GM12878 (cell line): ENCODE measurements around the gene C10orf71. TPM values are rescaled to one million over a fixed set of nuclear protein-coding genes. Genes with fewer than 3 reads are reported as not detected.

Experiments used
- ATAC-seq: fragments of 200-7000 bp; cut with Tn5 transposase; 3 replicates; pipeline ENCODE4 v1.9.1; 2020; ENCODE audit warnings: mild to moderate bottlenecking, moderate library complexity
- BruUV-seq: library from RNA; stranded (reverse); fragments of 400-500 nt; replicated peaks from 2 replicates; lab custom pipeline; 2021; lab: Mats Ljungman, UMichigan
- CTCF ChIA-PET: fragments of 300-600 bp; sonication (Branson Sonifier 250); formaldehyde crosslinking; extraction: SDS; loops from one replicate; lab custom pipeline; 2021; ENCODE audit warnings: inconsistent platforms; lab: Yijun Ruan, JAX
- POLR2A ChIA-PET: fragments of 350-600 bp; formaldehyde crosslinking; extraction: SDS; loops from one replicate; lab custom pipeline; 2021; ENCODE audit warnings: inconsistent platforms; lab: Charles Lee
- RAD21 ChIA-PET: fragments of 300-600 bp; sonication (Branson Sonifier 250); formaldehyde crosslinking; loops from one replicate; lab custom pipeline; 2023; ENCODE audit warnings: antibody characterized with exemption; ENCODE audit not compliant: unreplicated experiment; lab: Charles Lee
- SMC1A ChIA-PET: fragments of 300-600 bp; sonication (Branson Sonifier 250); formaldehyde crosslinking; loops from one replicate; lab custom pipeline; 2023; ENCODE audit not compliant: unreplicated experiment, uncharacterized antibody; lab: Charles Lee
- DNase-seq: peaks from one replicate; pipeline ENCODE4 v3.0.0-alpha.2; 2011; ENCODE audit warnings: low read depth, low spot score
- FAIRE-seq: peaks from 3 replicates; lab custom pipeline; 2011; peaks lifted over from hg19 to GRCh38; lab: Jason Lieb, UNC
- H2AFZ ChIP-seq: 2 replicates; pipeline ENCODE4 v1.6.0; 2011; ENCODE audit warnings: low read depth, low read length, control low read depth; ENCODE audit not compliant: control insufficient read depth
- H3K27ac ChIP-seq: 2 replicates; pipeline ENCODE4 v1.5.1; 2011; ENCODE audit warnings: control low read depth; ENCODE audit not compliant: control insufficient read depth, insufficient read depth
- H3K27me3 ChIP-seq, 2 experiments: replicated peaks in 1 of 2; 2 replicates each; pipeline versions ENCODE4 v1.6.0 to v1.6.1; 2011; ENCODE audit warnings: low read length in 1 of 2; ENCODE audit not compliant: control insufficient read depth in 2 of 2, insufficient read depth in 2 of 2
- H3K36me3 ChIP-seq, 2 experiments: 2 replicates each; pipeline ENCODE4 v1.5.1; 2011; ENCODE audit warnings: low read length in 1 of 2; ENCODE audit not compliant: control insufficient read depth in 2 of 2, insufficient read depth in 2 of 2
- H3K4me1 ChIP-seq: 2 replicates; pipeline ENCODE4 v1.6.1; 2011; ENCODE audit warnings: mild to moderate bottlenecking, low read length, moderate library complexity, mixed read lengths; ENCODE audit not compliant: control insufficient read depth, insufficient read depth
- H3K4me2 ChIP-seq: 2 replicates; pipeline ENCODE4 v1.6.0; 2011; ENCODE audit warnings: control low read depth; ENCODE audit not compliant: control insufficient read depth, insufficient read depth
- H3K4me3 ChIP-seq: fragments of 200-600 bp; sonication (generic); 2 replicates; pipeline ENCODE4 v1.5.1; 2016
- H3K79me2 ChIP-seq: 2 replicates; pipeline ENCODE4 v1.6.0; 2011; ENCODE audit warnings: low read length; ENCODE audit not compliant: control insufficient read depth, insufficient read depth
- H3K9ac ChIP-seq: 2 replicates; pipeline ENCODE4 v1.8.0; 2011; ENCODE audit warnings: low read length, control low read depth, mixed read lengths; ENCODE audit not compliant: control insufficient read depth, insufficient read depth
- H3K9me3 ChIP-seq: replicated peaks from 3 replicates; pipeline ENCODE4 v1.5.1; 2011; ENCODE audit warnings: mild to moderate bottlenecking, low read length; ENCODE audit not compliant: control insufficient read depth, insufficient read depth
- H4K20me1 ChIP-seq: 2 replicates; pipeline ENCODE4 v1.6.0; 2011; ENCODE audit not compliant: control insufficient read depth, insufficient read depth
- CBFB ChIP-seq: IDR thresholded peaks from 2 replicates; pipeline ENCODE4 v1.6.1; 2016; ENCODE audit warnings: antibody characterized with exemption, low read depth
- CEBPB ChIP-seq, 2 experiments: fragments of 150-350 bp in 1 of 2; IDR thresholded peaks; 2 replicates each; pipeline ENCODE4 v1.6.1; 2012 to 2014; ENCODE audit warnings: low read depth in 2 of 2, low read length in 2 of 2, borderline replicate concordance in 1 of 2, inconsistent platforms in 1 of 2
- MTA3 ChIP-seq: IDR thresholded peaks from 2 replicates; pipeline ENCODE4 v1.6.1; 2012; ENCODE audit warnings: low read length, inconsistent platforms, borderline replicate concordance
- MXI1 ChIP-seq: fragments of 150-350 bp; IDR thresholded peaks from 2 replicates; pipeline ENCODE4 v1.6.1; 2011; ENCODE audit warnings: low read depth, mild to moderate bottlenecking, inconsistent platforms, low read length, improper control_type of control experiment
- MYB ChIP-seq: fragments of 150-350 bp; IDR thresholded peaks from 2 replicates; pipeline ENCODE4 v1.6.1; 2014; ENCODE audit warnings: mild to moderate bottlenecking, low read depth, low read length, borderline replicate concordance
- NRF1 ChIP-seq: conservative IDR thresholded peaks from 2 replicates; pipeline ENCODE4 v1.6.1; 2011; ENCODE audit warnings: mild to moderate bottlenecking, low read depth, low read length, improper control_type of control experiment
- RELB ChIP-seq: fragments of 450-650 bp; IDR thresholded peaks from 2 replicates; pipeline ENCODE4 v1.6.1; 2017; ENCODE audit warnings: low read depth, mild to moderate bottlenecking, moderate library complexity
- TAF1 ChIP-seq: IDR thresholded peaks from 2 replicates; pipeline ENCODE4 v1.6.1; 2011; ENCODE audit warnings: mild to moderate bottlenecking, low read depth, low read length, borderline replicate concordance
- ZNF384 ChIP-seq: IDR thresholded peaks from 2 replicates; pipeline ENCODE4 v1.6.1; 2012; ENCODE audit warnings: low read depth, mild to moderate bottlenecking, low read length, improper control_type of control experiment, borderline replicate concordance
- ZNF622 ChIP-seq: fragments of 450-650 bp; IDR thresholded peaks from 2 replicates; pipeline ENCODE4 v1.6.1; 2017; ENCODE audit warnings: mild to moderate bottlenecking, inconsistent platforms
- WGBS: methylation state at CpG from one replicate; pipeline ENCODE4 v1.1.6; 2016; ENCODE audit warnings: low lambda C conversion rate; ENCODE audit not compliant: insufficient replicate concordance, insufficient coverage; ENCODE audit errors: missing lambda C conversion rate; 5-methylcytosine and 5-hydroxymethylcytosine counted together
- in situ Hi-C: fragments of 300-500 bp; cut with MboI; formaldehyde crosslinking; loops from 9 replicates; pipeline ENCODE4 v1.14.3; 2018; ENCODE audit warnings: mixed read lengths
- intact Hi-C: fragments of 100-400 bp; cut with micrococcal nuclease; formaldehyde crosslinking; loops from one replicate; pipeline ENCODE4 v1.14.2; 2022; ENCODE audit not compliant: unreplicated experiment
- polyA plus RNA-seq, 11 experiments: library from polyadenylated mRNA; depleted of rRNA in 4 of 11; unstranded in 6 of 11; stranded (reverse) in 5 of 11; fragments of >200 nt; fragmentation: Nextera tagmentation in 4 of 11; fragmentation: Illumina TruSeq in 1 of 11; extraction: Ambion mirVana in 4 of 11; extraction: Trizol in 1 of 11; gene quantifications; 1 replicate in 1 of 11; 2 replicates in 10 of 11; pipeline versions ENCODE4 v1.2.1 to v1.2.3, GENCODE V29; 2011 to 2016; ENCODE audit warnings: inconsistent platforms in 2 of 11, missing spikeins in 2 of 11, low read depth in 1 of 11
- total RNA-seq, 4 experiments: library from RNA; depleted of rRNA in 3 of 4; stranded (reverse); fragments of >200 nt in 3 of 4; fragmentation: Illumina TruSeq in 1 of 4; extraction: Trizol in 1 of 4; gene quantifications; 2 replicates each; pipeline versions ENCODE4 v1.2.1 to v1.2.3, GENCODE V29; 2013 to 2021
- TF ChIP-seq, protein P1 (sequence below): fragments of 450-650 bp; IDR thresholded peaks from 2 replicates; pipeline ENCODE4 v1.6.1; 2017; ENCODE audit warnings: mild to moderate bottlenecking, moderate library complexity

Gene C10orf71
- total and polyA plus RNA-seq, 10 of the 15 experiments (the other 5 are each of a cell fraction or from before 2014, with no cell fraction given): not detected

DNA sequence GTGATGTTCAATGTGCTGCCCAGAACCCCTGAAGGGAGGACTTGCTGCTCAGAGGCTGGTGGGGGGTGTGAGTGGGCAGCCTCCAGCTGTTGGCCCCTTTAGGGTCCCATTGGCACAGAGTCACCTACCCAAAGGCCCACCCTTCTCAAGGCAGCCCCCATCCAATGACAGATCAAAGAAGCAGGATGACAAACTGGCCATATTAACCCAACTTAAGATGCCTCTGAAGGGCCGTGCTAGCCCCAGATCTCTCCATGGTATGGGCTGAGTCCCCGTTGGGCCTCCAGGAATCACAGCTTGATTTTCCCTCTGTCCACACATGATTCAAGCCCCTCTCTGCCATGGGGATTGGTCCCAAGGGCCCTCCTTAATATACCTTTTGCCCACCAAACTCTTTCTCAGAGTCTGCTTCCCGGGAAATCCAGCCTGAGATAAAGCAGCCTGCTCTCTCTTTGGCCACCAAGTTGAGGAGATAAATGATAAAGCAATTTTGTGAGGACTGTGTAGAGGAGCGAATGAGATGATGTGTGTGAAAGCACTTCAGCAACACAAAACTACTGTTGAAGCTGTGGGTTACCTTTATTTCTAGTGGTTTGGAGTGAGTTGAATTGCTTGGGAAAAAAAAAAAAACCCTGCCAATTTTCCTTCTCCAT, 38.2 kb upstream of the C10orf71 start:
- intact Hi-C loops (no loop called here), in situ Hi-C loops (no loop called here)
- H3K79me2 ChIP-seq: no peaks in the 10 kb centered on the region
- no TSS peak for BruUV-seq
- H2AFZ ChIP-seq: no peak overlapping the region
- no peaks in the 10 kb centered on the region for H3K36me3 ChIP-seq
- FAIRE-seq (no peak), ATAC-seq (no peak), DNase-seq (no peak)
- H3K4me2 ChIP-seq: no peak overlapping the region
- 0% methylated on average over 4 of the region's 4 CpGs for WGBS
- peaks cover 0 to 2% of the 10 kb centered on the region in 2 experiments; a peak in 3 of 4 replicates for H3K27me3 ChIP-seq
- POLR2A ChIA-PET: no interaction called here
- H3K4me3 ChIP-seq: no peak overlapping the region
- H3K9me3 ChIP-seq: no peaks in the 10 kb centered on the region; the same call in 2 of the 3 replicates
- CTCF ChIA-PET: no interaction called here
- SMC1A ChIA-PET: no interaction called here
- H3K27ac ChIP-seq: no peak overlapping the region
- no peak overlapping the region for H3K9ac ChIP-seq
- no peaks in the 10 kb centered on the region for H4K20me1 ChIP-seq
- RAD21 ChIA-PET: no interaction called here
- no peaks in the 10 kb centered on the region for H3K4me1 ChIP-seq
- TF ChIP-seq ZNF622: no peak
- TF ChIP-seq ZNF384: no peak
- no peak for TF ChIP-seq MTA3
- TF ChIP-seq TAF1: no peak
- no peak for TF ChIP-seq MYB
- TF ChIP-seq CBFB: no peak
- TF ChIP-seq CEBPB (IDR thresholded peaks at IDR 0.05; ENCODE audit: borderline replicate concordance in 1 of 2, low read depth in 2 of 2, low read length in 2 of 2): no peak
- no peak for TF ChIP-seq MXI1
- no peak for TF ChIP-seq RELB
- TF ChIP-seq, protein P1, sequence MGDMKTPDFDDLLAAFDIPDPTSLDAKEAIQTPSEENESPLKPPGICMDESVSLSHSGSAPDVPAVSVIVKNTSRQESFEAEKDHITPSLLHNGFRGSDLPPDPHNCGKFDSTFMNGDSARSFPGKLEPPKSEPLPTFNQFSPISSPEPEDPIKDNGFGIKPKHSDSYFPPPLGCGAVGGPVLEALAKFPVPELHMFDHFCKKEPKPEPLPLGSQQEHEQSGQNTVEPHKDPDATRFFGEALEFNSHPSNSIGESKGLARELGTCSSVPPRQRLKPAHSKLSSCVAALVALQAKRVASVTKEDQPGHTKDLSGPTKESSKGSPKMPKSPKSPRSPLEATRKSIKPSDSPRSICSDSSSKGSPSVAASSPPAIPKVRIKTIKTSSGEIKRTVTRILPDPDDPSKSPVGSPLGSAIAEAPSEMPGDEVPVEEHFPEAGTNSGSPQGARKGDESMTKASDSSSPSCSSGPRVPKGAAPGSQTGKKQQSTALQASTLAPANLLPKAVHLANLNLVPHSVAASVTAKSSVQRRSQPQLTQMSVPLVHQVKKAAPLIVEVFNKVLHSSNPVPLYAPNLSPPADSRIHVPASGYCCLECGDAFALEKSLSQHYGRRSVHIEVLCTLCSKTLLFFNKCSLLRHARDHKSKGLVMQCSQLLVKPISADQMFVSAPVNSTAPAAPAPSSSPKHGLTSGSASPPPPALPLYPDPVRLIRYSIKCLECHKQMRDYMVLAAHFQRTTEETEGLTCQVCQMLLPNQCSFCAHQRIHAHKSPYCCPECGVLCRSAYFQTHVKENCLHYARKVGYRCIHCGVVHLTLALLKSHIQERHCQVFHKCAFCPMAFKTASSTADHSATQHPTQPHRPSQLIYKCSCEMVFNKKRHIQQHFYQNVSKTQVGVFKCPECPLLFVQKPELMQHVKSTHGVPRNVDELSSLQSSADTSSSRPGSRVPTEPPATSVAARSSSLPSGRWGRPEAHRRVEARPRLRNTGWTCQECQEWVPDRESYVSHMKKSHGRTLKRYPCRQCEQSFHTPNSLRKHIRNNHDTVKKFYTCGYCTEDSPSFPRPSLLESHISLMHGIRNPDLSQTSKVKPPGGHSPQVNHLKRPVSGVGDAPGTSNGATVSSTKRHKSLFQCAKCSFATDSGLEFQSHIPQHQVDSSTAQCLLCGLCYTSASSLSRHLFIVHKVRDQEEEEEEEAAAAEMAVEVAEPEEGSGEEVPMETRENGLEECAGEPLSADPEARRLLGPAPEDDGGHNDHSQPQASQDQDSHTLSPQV: no peak
- no peak for TF ChIP-seq NRF1
